Right lobe of liver (tissue), 6 donors: Measurements from ENCODE around the gene SVOPL. TPM values are rescaled to one million over a fixed set of nuclear protein-coding genes. Genes with fewer than 3 reads are reported as not detected.

Experiments used
- ATAC-seq, 4 donors: fragments of 200-7000 bp; cut with Tn5 transposase; one replicate each; pipeline ENCODE4 v1.9.1; 2020; ENCODE audit warnings: mild to moderate bottlenecking in 4 of 4, moderate library complexity in 4 of 4
- DNase-seq, 3 donors: peaks; one replicate each; pipeline ENCODE4 v3.0.0-alpha.2; 2020
- H3K27ac ChIP-seq, 3 donors: fragments of 200-600 bp; one replicate each; pipeline ENCODE4 v1.8.0; 2022
- H3K27me3 ChIP-seq, 2 donors: fragments of 200-600 bp; one replicate each; pipeline ENCODE4 v1.8.0; 2022
- H3K36me3 ChIP-seq, 4 donors: fragments of 200-600 bp; sonication (generic) in 1 of 4; one replicate each; pipeline versions ENCODE4 v1.5.1 to v1.8.0; 2017 to 2022; ENCODE audit warnings: control low read depth in 1 of 4
- H3K4me1 ChIP-seq, 4 donors: fragments of 200-600 bp; sonication (generic) in 1 of 4; one replicate each; pipeline versions ENCODE4 v1.5.1 to v1.8.0; 2017 to 2022; ENCODE audit warnings: control low read depth in 1 of 4
- H3K4me3 ChIP-seq, 3 donors: fragments of 200-600 bp; one replicate each; pipeline ENCODE4 v1.8.0; 2022
- H3K9me3 ChIP-seq, 4 donors: fragments of 200-600 bp; sonication (generic) in 1 of 4; one replicate each; pipeline versions ENCODE4 v1.5.1 to v1.8.0; 2017 to 2022; ENCODE audit warnings: control low read depth in 1 of 4
- POLR2A ChIP-seq: fragments of 450-650 bp; IDR thresholded peaks from one replicate; pipeline ENCODE4 v1.6.1; 2017; ENCODE audit warnings: antibody characterized with exemption, mild to moderate bottlenecking
- WGBS: methylation state at CpG from one replicate; pipeline ENCODE4 v1.1.6; 2018; ENCODE audit warnings: low coverage, low lambda C conversion rate; ENCODE audit not compliant: insufficient coverage; ENCODE audit errors: missing lambda C conversion rate; 5-methylcytosine and 5-hydroxymethylcytosine counted together
- intact Hi-C, 2 donors: fragments of 100-400 bp; cut with DNase I; formaldehyde crosslinking; loops; one replicate each; pipeline versions ENCODE4 v1.11.2 to v1.14.1; 2022
- total RNA-seq, 6 experiments: library from RNA; depleted of rRNA in 2 of 6; stranded (reverse); fragments of >200 nt in 2 of 6; fragmentation: NEBNext Ultra II Directional in 3 of 6; extraction: Animal tissue kit (Norgen Biotek cat#: 25700) in 3 of 6; gene quantifications; one replicate each; pipeline versions ENCODE4 v1.1.0 to v1.2.4, GENCODE V29; 2016 to 2023
- TF ChIP-seq, protein P1 (sequence below), 4 donors: fragments of 200-600 bp in 3 of 4; fragments of 450-650 bp in 1 of 4; IDR thresholded peaks; one replicate each; pipeline versions ENCODE4 v1.5.1 to v1.8.0; 2016 to 2022; ENCODE audit warnings: antibody characterized with exemption in 4 of 4, mild to moderate bottlenecking in 2 of 4
- donor health status: DM: no; HTN: yes; CAD: no.
- donor health status: DM: no; HTN: no; CAD: no.
- donor health status: DM: no; HTN: no; CAD: no.
- donor health status: DM: no; HTN: yes; CAD: no.
- donor health status: DM: no; HTN: yes; CAD: no.

The SVOPL gene
- total RNA-seq, 6 experiments from 2014 or later, result not detected

DNA sequence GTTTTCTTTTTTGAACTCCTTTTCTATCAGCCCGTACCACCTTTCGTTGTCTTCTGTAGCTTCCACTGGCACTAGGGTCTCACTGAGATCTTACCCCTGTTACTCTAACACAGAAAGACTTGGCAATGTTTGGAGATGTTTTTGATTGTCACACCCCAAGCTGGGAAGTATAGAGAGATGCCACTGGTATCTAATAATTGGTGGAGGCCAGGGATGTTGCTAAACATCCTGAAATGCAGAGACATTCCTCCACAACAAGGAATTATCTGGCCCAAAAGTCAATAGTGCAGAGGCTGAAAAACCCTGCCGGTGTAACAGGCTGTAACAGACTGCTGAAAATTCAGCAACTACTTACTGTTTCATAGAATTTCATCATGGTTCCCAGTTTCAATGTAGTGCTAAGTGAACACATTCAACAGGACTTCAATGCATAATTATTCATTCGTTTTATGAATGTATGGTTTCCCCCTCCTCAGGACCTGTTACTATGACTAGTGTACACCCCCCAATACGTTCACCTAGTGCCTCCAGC lies 125.2 kb downstream of the SVOPL start:
- no peaks in the 10 kb centered on the region for H3K9me3 ChIP-seq
- WGBS, result 83% methylated on average over 5 of the region's 5 CpGs
- no peaks in the 10 kb centered on the region for H3K27me3 ChIP-seq
- H3K36me3 ChIP-seq, result peaks cover 0 to 53% (median 19%) of the 10 kb centered on the region in 4 donors
- H3K4me3 ChIP-seq, result no peak overlapping the region
- ATAC-seq (no peak), DNase-seq (no peak)
- intact Hi-C loops, result no loop called here
- no peaks in the 10 kb centered on the region for H3K4me1 ChIP-seq
- TF ChIP-seq, protein P1, sequence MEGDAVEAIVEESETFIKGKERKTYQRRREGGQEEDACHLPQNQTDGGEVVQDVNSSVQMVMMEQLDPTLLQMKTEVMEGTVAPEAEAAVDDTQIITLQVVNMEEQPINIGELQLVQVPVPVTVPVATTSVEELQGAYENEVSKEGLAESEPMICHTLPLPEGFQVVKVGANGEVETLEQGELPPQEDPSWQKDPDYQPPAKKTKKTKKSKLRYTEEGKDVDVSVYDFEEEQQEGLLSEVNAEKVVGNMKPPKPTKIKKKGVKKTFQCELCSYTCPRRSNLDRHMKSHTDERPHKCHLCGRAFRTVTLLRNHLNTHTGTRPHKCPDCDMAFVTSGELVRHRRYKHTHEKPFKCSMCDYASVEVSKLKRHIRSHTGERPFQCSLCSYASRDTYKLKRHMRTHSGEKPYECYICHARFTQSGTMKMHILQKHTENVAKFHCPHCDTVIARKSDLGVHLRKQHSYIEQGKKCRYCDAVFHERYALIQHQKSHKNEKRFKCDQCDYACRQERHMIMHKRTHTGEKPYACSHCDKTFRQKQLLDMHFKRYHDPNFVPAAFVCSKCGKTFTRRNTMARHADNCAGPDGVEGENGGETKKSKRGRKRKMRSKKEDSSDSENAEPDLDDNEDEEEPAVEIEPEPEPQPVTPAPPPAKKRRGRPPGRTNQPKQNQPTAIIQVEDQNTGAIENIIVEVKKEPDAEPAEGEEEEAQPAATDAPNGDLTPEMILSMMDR (IDR thresholded peaks at IDR 0.05), result no peak
- TF ChIP-seq POLR2A, result no peak
- H3K27ac ChIP-seq, result no peak overlapping the region

DNA sequence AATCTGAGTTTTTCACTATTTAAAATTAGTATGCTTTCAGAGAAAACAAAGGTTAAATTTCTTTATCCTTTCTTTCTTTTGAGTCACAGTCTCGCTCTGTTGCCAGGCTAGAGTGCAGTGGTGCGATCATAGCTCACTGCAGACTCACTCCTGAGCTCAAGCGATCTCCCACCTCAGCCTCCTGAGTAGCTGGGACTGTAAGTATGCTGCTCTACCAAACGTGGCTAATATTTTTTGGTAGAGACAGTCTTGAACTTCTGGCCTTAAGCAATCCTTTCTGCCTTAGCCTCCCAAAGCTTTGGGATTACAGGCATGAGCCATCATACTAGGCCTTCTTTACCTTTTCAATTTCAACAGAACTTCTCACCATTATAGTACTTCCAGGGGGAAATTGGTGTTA lies 127.4 kb downstream of the SVOPL start:
- ATAC-seq, result no peak
- no peaks in the 10 kb centered on the region for H3K4me1 ChIP-seq

DNA sequence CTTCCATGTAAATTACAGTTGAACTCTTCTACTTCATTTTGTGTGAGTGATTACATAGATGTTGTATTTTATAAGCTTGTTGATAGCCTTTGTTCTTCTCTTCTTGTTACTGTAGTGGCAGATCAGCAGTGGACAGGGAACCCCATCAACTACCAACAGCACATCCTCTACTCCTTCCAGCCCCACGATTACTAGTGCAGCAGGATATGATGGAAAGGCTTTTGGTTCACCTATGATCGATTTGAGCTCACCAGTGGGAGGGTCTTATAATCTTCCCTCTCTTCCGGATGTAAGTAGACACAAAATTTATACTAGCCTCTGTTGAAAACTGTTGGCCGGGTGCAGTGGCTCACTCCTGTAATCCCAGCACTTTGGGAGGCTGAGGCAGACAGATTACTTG lies 130.4 kb downstream of the SVOPL start:
- no peak overlapping the region for H3K4me3 ChIP-seq
- DNase-seq (no peak), ATAC-seq (no peak)
- H3K27me3 ChIP-seq, result no peaks in the 10 kb centered on the region
- peaks cover 0 to 13% (median 5%) of the 10 kb centered on the region in 4 donors for H3K4me1 ChIP-seq
- H3K36me3 ChIP-seq, result peaks cover 0 to 41% (median 14%) of the 10 kb centered on the region in 4 donors
- no peak for TF ChIP-seq POLR2A
- TF ChIP-seq, protein P1 (IDR thresholded peaks at IDR 0.05), result no peak
- intact Hi-C loops, result no loop called here
- WGBS, result 100% methylated on average over 4 of the region's 4 CpGs
- no peaks in the 10 kb centered on the region for H3K9me3 ChIP-seq
- H3K27ac ChIP-seq, result no peak overlapping the region

More for the DNA sequence above, 127.4 kb downstream of the SVOPL start:
- Histone ChIP-seq H3K27ac (no peak overlapping the region), H3K4me3 (no peak overlapping the region), H3K36me3 (peaks cover 0 to 44% (median 15%) of the 10 kb centered on the region in 4 donors), H3K27me3 (no peaks in the 10 kb centered on the region), H3K9me3 (no peaks in the 10 kb centered on the region)
- 89% methylated on average over 4 of the region's 4 CpGs for WGBS
- TF ChIP-seq POLR2A, result no peak
- TF ChIP-seq, protein P1 (IDR thresholded peaks at IDR 0.05), result no peak
- intact Hi-C loops, result no loop called here
- DNase-seq, result no peak

DNA sequence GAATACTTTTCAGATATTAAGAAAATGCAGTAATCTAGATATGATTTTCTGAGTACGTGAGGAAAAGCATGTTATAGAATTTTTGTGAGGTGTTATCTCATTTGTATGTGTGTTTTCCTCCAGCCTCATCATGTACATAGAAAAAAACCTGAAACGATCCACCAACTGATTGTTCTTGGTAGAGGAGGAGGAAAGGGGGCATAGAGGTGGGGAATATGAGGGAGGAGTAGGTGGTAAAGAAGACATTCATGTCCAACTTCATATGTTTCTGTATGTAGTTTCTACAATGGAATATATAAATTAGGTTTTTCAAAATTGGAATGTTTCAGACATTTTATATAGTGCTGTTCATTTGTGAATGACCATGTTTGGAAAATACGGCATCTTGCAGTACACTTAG lies 131.7 kb downstream of the SVOPL start:
- 94% methylated on average over 3 of the region's 3 CpGs for WGBS
- DNase-seq (no peak), ATAC-seq (no peak)
- intact Hi-C loops, result no loop called here
- Histone ChIP-seq H3K27ac (no peak overlapping the region), H3K4me3 (no peak overlapping the region), H3K36me3 (peaks cover 0 to 41% (median 14%) of the 10 kb centered on the region in 4 donors), H3K27me3 (no peaks in the 10 kb centered on the region), H3K4me1 (peaks cover 0 to 19% (median 6%) of the 10 kb centered on the region in 4 donors), H3K9me3 (no peaks in the 10 kb centered on the region)
- no peak for TF ChIP-seq POLR2A
- TF ChIP-seq, protein P1 (IDR thresholded peaks at IDR 0.05), result no peak
